IPS-18c (cell line): ENCODE results near the gene SMO.
"Not testable (repeated sequence)": the region's sequence is repeated elsewhere in the genome, so short reads cannot be mapped to it uniquely, and the experiment has no call there.

Experiments used
- H3K4me3 ChIP-seq: 2 replicates; pipeline ENCODE4 v1.7.0; 2013; ENCODE audit warnings: low read depth, mild to moderate bottlenecking, low read length, moderate library complexity; ENCODE audit not compliant: insufficient read depth
- H3K9me3 ChIP-seq: one replicate; pipeline ENCODE4 v1.6.1; 2013; ENCODE audit warnings: mild to moderate bottlenecking, low read length, moderate library complexity; ENCODE audit not compliant: control insufficient read depth, insufficient read depth

The SMO gene

GRCh38 chr7:129199406-129199805 lies 11.0 kb downstream of the SMO start:
- no peak overlapping the region for H3K4me3 ChIP-seq
- no peaks in the 10 kb centered on the region for H3K9me3 ChIP-seq

- Histone ChIP-seq H3K9me3 (no peaks in the 10 kb centered on the region), H3K4me3 (no peak overlapping the region)
Measured at GRCh38 chr7:129202058-129202777, 13.8 kb downstream of the SMO start.

GRCh38 chr7:129203050-129203741 lies 14.8 kb downstream of the SMO start:
- no peaks in the 10 kb centered on the region for H3K9me3 ChIP-seq
- H3K4me3 ChIP-seq: no peak overlapping the region

GRCh38 chr7:129205126-129205818 lies 16.8 kb downstream of the SMO start:
- Histone ChIP-seq H3K9me3 (no peaks in the 10 kb centered on the region), H3K4me3 (no peak overlapping the region)

GRCh38 chr7:129205987-129206785 lies 17.8 kb downstream of the SMO start:
- no peaks in the 10 kb centered on the region for H3K9me3 ChIP-seq
- no peak overlapping the region for H3K4me3 ChIP-seq

- no peaks in the 10 kb centered on the region for H3K9me3 ChIP-seq
- no peak overlapping the region for H3K4me3 ChIP-seq
Measured at GRCh38 chr7:129208667-129209066, 20.2 kb downstream of the SMO start.

- Histone ChIP-seq H3K4me3 (no peak overlapping the region), H3K9me3 (no peaks in the 10 kb centered on the region)
Measured at GRCh38 chr7:129209067-129209926, 20.9 kb downstream of the SMO start.

- Histone ChIP-seq H3K9me3 (peaks cover 2% of the 10 kb centered on the region), H3K4me3 (no peak overlapping the region)
Measured at GRCh38 chr7:129210256-129210988, 22.0 kb downstream of the SMO start.

GRCh38 chr7:129210989-129211312 lies 22.5 kb downstream of the SMO start:
- no peak overlapping the region for H3K4me3 ChIP-seq
- H3K9me3 ChIP-seq: peaks cover 2% of the 10 kb centered on the region

- Histone ChIP-seq H3K9me3 (peaks cover 2% of the 10 kb centered on the region), H3K4me3 (no peak overlapping the region)
Measured at GRCh38 chr7:129212126-129212525, 23.7 kb downstream of the SMO start.

- H3K4me3 ChIP-seq: no peak overlapping the region
- peaks cover 2% of the 10 kb centered on the region for H3K9me3 ChIP-seq
Measured at GRCh38 chr7:129212596-129212995, 24.2 kb downstream of the SMO start.

GRCh38 chr7:129213828-129214227 lies 25.4 kb downstream of the SMO start:
- Histone ChIP-seq H3K9me3 (peaks cover 2% of the 10 kb centered on the region), H3K4me3 (no peak overlapping the region)

GRCh38 chr7:129215691-129216090 lies 27.3 kb downstream of the SMO start:
- H3K4me3 ChIP-seq, H3K9me3 ChIP-seq: not testable (repeated sequence)

- H3K9me3 ChIP-seq, H3K4me3 ChIP-seq: not testable (repeated sequence)
Measured at GRCh38 chr7:129216101-129216715, 27.8 kb downstream of the SMO start.

- H3K4me3 ChIP-seq, H3K9me3 ChIP-seq: not testable (repeated sequence)
Measured at GRCh38 chr7:129216821-129217416, 28.5 kb downstream of the SMO start.
